ENCODE results near the gene TRIO.

Gene TRIO

GRCh38 chr5:14506140-14506538 lies 363.0 kb downstream of the TRIO start:
- Histone ChIP-seq H3K36me3 (ENCODE audit: insufficient read depth, low read length) (peaks cover 3% of the 10 kb centered on the region; the same call in 1 of the 2 replicates), H3K4me1 (ENCODE audit: insufficient read depth, low read length) (no peaks in the 10 kb centered on the region), H3K9me3 (ENCODE audit: control insufficient read depth, insufficient read depth, low read length) (no peaks in the 10 kb centered on the region), H3K9ac (ENCODE audit: low read depth, low read length) (no peak overlapping the region)

- Histone ChIP-seq H3K36me3 (ENCODE audit: insufficient read depth, low read length) (peaks cover 3% of the 10 kb centered on the region; the same call in 1 of the 2 replicates), H3K9ac (ENCODE audit: low read depth, low read length) (no peak overlapping the region), H3K9me3 (ENCODE audit: control insufficient read depth, insufficient read depth, low read length) (no peaks in the 10 kb centered on the region), H3K4me1 (ENCODE audit: insufficient read depth, low read length) (no peaks in the 10 kb centered on the region)
Measured at GRCh38 chr5:14506661-14507060, 363.5 kb downstream of the TRIO start.

- Histone ChIP-seq H3K4me1 (ENCODE audit: insufficient read depth, low read length) (no peaks in the 10 kb centered on the region), H3K9me3 (ENCODE audit: control insufficient read depth, insufficient read depth, low read length) (no peaks in the 10 kb centered on the region), H3K36me3 (ENCODE audit: insufficient read depth, low read length) (peaks cover 3% of the 10 kb centered on the region; the same call in 1 of the 2 replicates), H3K9ac (ENCODE audit: low read depth, low read length) (no peak overlapping the region)
Measured at GRCh38 chr5:14507156-14507941, 364.2 kb downstream of the TRIO start.

- peaks cover 3% of the 10 kb centered on the region; the same call in 1 of the 2 replicates for H3K36me3 ChIP-seq (ENCODE audit: insufficient read depth, low read length)
- H3K9me3 ChIP-seq (ENCODE audit: control insufficient read depth, insufficient read depth, low read length), result no peaks in the 10 kb centered on the region
- no peak overlapping the region for H3K9ac ChIP-seq (ENCODE audit: low read depth, low read length)
- no peaks in the 10 kb centered on the region for H3K4me1 ChIP-seq (ENCODE audit: insufficient read depth, low read length)
Measured at GRCh38 chr5:14508046-14508445, 364.9 kb downstream of the TRIO start.

GRCh38 chr5:14509556-14509955 lies 366.4 kb downstream of the TRIO start:
- Histone ChIP-seq H3K4me1 (ENCODE audit: insufficient read depth, low read length) (no peaks in the 10 kb centered on the region), H3K9ac (ENCODE audit: low read depth, low read length) (no peak overlapping the region), H3K9me3 (ENCODE audit: control insufficient read depth, insufficient read depth, low read length) (no peaks in the 10 kb centered on the region), H3K36me3 (ENCODE audit: insufficient read depth, low read length) (no peaks in the 10 kb centered on the region)

GRCh38 chr5:14510156-14510734 lies 367.1 kb downstream of the TRIO start:
- no peak overlapping the region for H3K9ac ChIP-seq (ENCODE audit: low read depth, low read length)
- no peaks in the 10 kb centered on the region for H3K4me1 ChIP-seq (ENCODE audit: insufficient read depth, low read length)
- no peaks in the 10 kb centered on the region for H3K9me3 ChIP-seq (ENCODE audit: control insufficient read depth, insufficient read depth, low read length)
- H3K36me3 ChIP-seq (ENCODE audit: insufficient read depth, low read length), result no peaks in the 10 kb centered on the region

GRCh38 chr5:14510880-14511279 lies 367.7 kb downstream of the TRIO start:
- Histone ChIP-seq H3K4me1 (ENCODE audit: insufficient read depth, low read length) (no peaks in the 10 kb centered on the region), H3K9ac (ENCODE audit: low read depth, low read length) (no peak overlapping the region), H3K9me3 (ENCODE audit: control insufficient read depth, insufficient read depth, low read length) (no peaks in the 10 kb centered on the region), H3K36me3 (ENCODE audit: insufficient read depth, low read length) (no peaks in the 10 kb centered on the region)

GRCh38 chr5:14512574-14512973 lies 369.4 kb downstream of the TRIO start:
- no peaks in the 10 kb centered on the region for H3K36me3 ChIP-seq (ENCODE audit: insufficient read depth, low read length)
- no peaks in the 10 kb centered on the region for H3K9me3 ChIP-seq (ENCODE audit: control insufficient read depth, insufficient read depth, low read length)
- H3K4me1 ChIP-seq (ENCODE audit: insufficient read depth, low read length), result no peaks in the 10 kb centered on the region
- H3K9ac ChIP-seq (ENCODE audit: low read depth, low read length), result no peak overlapping the region

- Histone ChIP-seq H3K36me3 (ENCODE audit: insufficient read depth, low read length) (no peaks in the 10 kb centered on the region), H3K9ac (ENCODE audit: low read depth, low read length) (no peak overlapping the region), H3K9me3 (ENCODE audit: control insufficient read depth, insufficient read depth, low read length) (no peaks in the 10 kb centered on the region), H3K4me1 (ENCODE audit: insufficient read depth, low read length) (no peaks in the 10 kb centered on the region)
Measured at GRCh38 chr5:14513266-14513665, 370.1 kb downstream of the TRIO start.

GRCh38 chr5:14516901-14517300 lies 373.8 kb downstream of the TRIO start:
- no peaks in the 10 kb centered on the region for H3K36me3 ChIP-seq (ENCODE audit: insufficient read depth, low read length)
- no peak overlapping the region for H3K9ac ChIP-seq (ENCODE audit: low read depth, low read length)
- no peaks in the 10 kb centered on the region for H3K4me1 ChIP-seq (ENCODE audit: insufficient read depth, low read length)
- H3K9me3 ChIP-seq (ENCODE audit: control insufficient read depth, insufficient read depth, low read length), result no peaks in the 10 kb centered on the region

GRCh38 chr5:14518638-14519037 lies 375.5 kb downstream of the TRIO start:
- Histone ChIP-seq H3K36me3 (ENCODE audit: insufficient read depth, low read length) (no peaks in the 10 kb centered on the region), H3K4me1 (ENCODE audit: insufficient read depth, low read length) (no peaks in the 10 kb centered on the region), H3K9me3 (ENCODE audit: control insufficient read depth, insufficient read depth, low read length) (no peaks in the 10 kb centered on the region), H3K9ac (ENCODE audit: low read depth, low read length) (no peak overlapping the region)

- Histone ChIP-seq H3K9me3 (ENCODE audit: control insufficient read depth, insufficient read depth, low read length) (no peaks in the 10 kb centered on the region), H3K4me1 (ENCODE audit: insufficient read depth, low read length) (no peaks in the 10 kb centered on the region), H3K9ac (ENCODE audit: low read depth, low read length) (no peak overlapping the region), H3K36me3 (ENCODE audit: insufficient read depth, low read length) (no peaks in the 10 kb centered on the region)
Measured at GRCh38 chr5:14521748-14522147, 378.6 kb downstream of the TRIO start.

GRCh38 chr5:14522721-14523120 lies 379.6 kb downstream of the TRIO start:
- no peaks in the 10 kb centered on the region for H3K4me1 ChIP-seq (ENCODE audit: insufficient read depth, low read length)
- no peaks in the 10 kb centered on the region for H3K36me3 ChIP-seq (ENCODE audit: insufficient read depth, low read length)
- no peak overlapping the region for H3K9ac ChIP-seq (ENCODE audit: low read depth, low read length)
- no peaks in the 10 kb centered on the region for H3K9me3 ChIP-seq (ENCODE audit: control insufficient read depth, insufficient read depth, low read length)

GRCh38 chr5:14523243-14524034 lies 380.3 kb downstream of the TRIO start:
- Histone ChIP-seq H3K9ac (ENCODE audit: low read depth, low read length) (no peak overlapping the region), H3K4me1 (ENCODE audit: insufficient read depth, low read length) (no peaks in the 10 kb centered on the region), H3K36me3 (ENCODE audit: insufficient read depth, low read length) (no peaks in the 10 kb centered on the region), H3K9me3 (ENCODE audit: control insufficient read depth, insufficient read depth, low read length) (no peaks in the 10 kb centered on the region)
